SK-N-SH (cell line): ENCODE data around the gene SSUH2. TPM values are rescaled to one million over a fixed set of nuclear protein-coding genes. Genes with fewer than 3 reads are reported as not detected.

Experiments
- CTCF ChIA-PET: fragments of 300-600, 350-600 bp; formaldehyde crosslinking; extraction: SDS; loops from one replicate; lab custom pipeline; 2021; lab: Yijun Ruan, JAX
- POLR2A ChIA-PET: fragments of 350-600 bp; sonication (Branson Sonifier 250); formaldehyde crosslinking; extraction: SDS; loops from one replicate; lab custom pipeline; 2020; ENCODE audit warnings: antibody characterized with exemption, inconsistent platforms; lab: Yijun Ruan, JAX
- DNase-seq: peaks from one replicate; pipeline ENCODE4 v3.0.0; 2012
- H2AFZ ChIP-seq: fragments of 200-600 bp; sonication (generic); 2 replicates; pipeline ENCODE4 v1.8.1; 2016; ENCODE audit warnings: antibody characterized with exemption, mild to moderate bottlenecking, low read depth
- H3F3A ChIP-seq: fragments of 200-600 bp; sonication (generic); replicated peaks from 2 replicates; pipeline ENCODE3; 2016; ENCODE audit warnings: antibody characterized with exemption, mild to moderate bottlenecking; ENCODE audit not compliant: insufficient read depth
- H3K27ac ChIP-seq, 2 experiments: fragments of 200-500 bp in 1 of 2; fragments of 200-600 bp in 1 of 2; sonication (Bioruptor generic) in 1 of 2; sonication (generic), shearing (Covaris generic) in 1 of 2; 2 replicates each; pipeline versions ENCODE4 v1.5.1 to v1.6.1; 2014 to 2016; ENCODE audit warnings: low read depth in 2 of 2, inconsistent platforms in 1 of 2, low read length in 1 of 2, mild to moderate bottlenecking in 1 of 2, mixed read lengths in 1 of 2
- H3K27me3 ChIP-seq: fragments of 200-600 bp; sonication (generic), shearing (Covaris generic); 2 replicates; pipeline ENCODE4 v1.6.1; 2016; ENCODE audit warnings: mixed run types; ENCODE audit not compliant: insufficient read depth
- H3K36me3 ChIP-seq, 2 experiments: fragments of 200-500 bp in 1 of 2; fragments of 200-600 bp in 1 of 2; sonication (Bioruptor generic) in 1 of 2; sonication (generic) in 1 of 2; replicated peaks in 1 of 2; 2 replicates each; pipeline versions ENCODE3 to v1.5.1; 2014 to 2016; ENCODE audit warnings: low read length in 1 of 2, mild to moderate bottlenecking in 1 of 2; ENCODE audit not compliant: insufficient read depth in 2 of 2, control insufficient read depth in 1 of 2
- H3K4me1 ChIP-seq, 2 experiments: fragments of 200-500 bp in 1 of 2; fragments of 200-600 bp in 1 of 2; sonication (Bioruptor generic) in 1 of 2; sonication (generic), shearing (Covaris generic) in 1 of 2; 2 replicates each; pipeline versions ENCODE4 v1.5.1 to v1.6.1; 2014 to 2016; ENCODE audit warnings: low read depth in 1 of 2, low read length in 1 of 2, mixed run types in 1 of 2; ENCODE audit not compliant: insufficient read depth in 2 of 2, control insufficient read depth in 1 of 2
- H3K4me2 ChIP-seq: fragments of 200-600 bp; sonication (generic), shearing (Covaris generic); 2 replicates; pipeline ENCODE4 v1.6.1; 2017; ENCODE audit warnings: mixed run types
- H3K4me3 ChIP-seq, 2 experiments: fragments of 200-500 bp in 1 of 2; fragments of 200-600 bp in 1 of 2; sonication (Bioruptor generic) in 1 of 2; sonication (generic), shearing (Covaris generic) in 1 of 2; 2 replicates each; pipeline versions ENCODE4 v1.5.1 to v1.8.1; 2014 to 2016; ENCODE audit warnings: low read depth in 2 of 2, inconsistent platforms in 1 of 2, low read length in 1 of 2, mild to moderate bottlenecking in 1 of 2, mixed read lengths in 1 of 2, moderate library complexity in 1 of 2
- H3K79me2 ChIP-seq: fragments of 200-600 bp; sonication (generic); 2 replicates; pipeline ENCODE4 v1.8.1; 2017; ENCODE audit warnings: mild to moderate bottlenecking; ENCODE audit not compliant: insufficient read depth
- H3K9ac ChIP-seq: fragments of 200-600 bp; sonication (generic); 2 replicates; pipeline ENCODE4 v1.6.1; 2017; ENCODE audit warnings: mixed run types
- H3K9me2 ChIP-seq: fragments of 200-600 bp; sonication (generic); 2 replicates; pipeline ENCODE4 v1.6.1; 2017; ENCODE audit warnings: mixed run types
- H3K9me3 ChIP-seq: fragments of 200-600 bp; sonication (generic); 2 replicates; pipeline ENCODE4 v1.6.1; 2017; ENCODE audit warnings: mixed run types, mild to moderate bottlenecking, moderate library complexity
- H4K20me1 ChIP-seq: fragments of 200-600 bp; sonication (generic); 2 replicates; pipeline ENCODE4 v1.6.1; 2017; ENCODE audit warnings: mild to moderate bottlenecking, mixed run types; ENCODE audit not compliant: insufficient read depth
- EP300 ChIP-seq, 2 experiments: IDR thresholded peaks; 2 replicates each; pipeline versions ENCODE4 v1.4.0 to v1.6.1; 2012; ENCODE audit warnings: borderline replicate concordance in 1 of 2, low read depth in 1 of 2, low read length in 1 of 2
- EZH2phosphoT487 ChIP-seq: fragments of 200-600 bp; sonication (generic); IDR thresholded peaks from 2 replicates; pipeline ENCODE4 v1.6.1; 2017; ENCODE audit warnings: low read depth, mixed run types, mild to moderate bottlenecking, antibody characterized with exemption, moderate library complexity, borderline replicate concordance
- FOSL2 ChIP-seq: IDR thresholded peaks from 2 replicates; pipeline ENCODE4 v1.4.0; 2012; ENCODE audit warnings: low read depth, mild to moderate bottlenecking, moderate library complexity, borderline replicate concordance
- FOXM1 ChIP-seq: IDR thresholded peaks from 2 replicates; pipeline ENCODE4 v1.4.0; 2012; ENCODE audit warnings: low read depth, mild to moderate bottlenecking
- MEF2A ChIP-seq: IDR thresholded peaks from 2 replicates; pipeline ENCODE4 v1.4.0; 2012; ENCODE audit warnings: low read depth, borderline replicate concordance
- MXI1 ChIP-seq: IDR thresholded peaks from 2 replicates; pipeline ENCODE4 v1.6.1; 2012; ENCODE audit warnings: mild to moderate bottlenecking, low read depth, low read length, improper control_type of control experiment
- POLR2AphosphoS5 ChIP-seq: IDR thresholded peaks from 2 replicates; pipeline ENCODE4 v1.6.1; 2012; ENCODE audit warnings: low read depth, low read length
- RFX5 ChIP-seq: IDR thresholded peaks from 2 replicates; pipeline ENCODE4 v1.6.1; 2012; ENCODE audit warnings: mild to moderate bottlenecking, improper control_type of control experiment, low read length
- SIN3A ChIP-seq: IDR thresholded peaks from 2 replicates; pipeline ENCODE4 v1.6.1; 2012; ENCODE audit warnings: low read depth, mild to moderate bottlenecking, low read length, moderate library complexity, borderline replicate concordance
- SMC3 ChIP-seq: IDR thresholded peaks from 2 replicates; pipeline ENCODE4 v1.6.1; 2012; ENCODE audit warnings: low read depth, low read length, improper control_type of control experiment
- TCF12 ChIP-seq: IDR thresholded peaks from 2 replicates; pipeline ENCODE4 v1.4.0; 2012
- WGBS: methylation state at CpG from one replicate; pipeline ENCODE4 v1.1.6; 2017; ENCODE audit warnings: low lambda C conversion rate; 5-methylcytosine and 5-hydroxymethylcytosine counted together
- polyA plus RNA-seq, 3 experiments: library from polyadenylated mRNA; depleted of rRNA; stranded (reverse); fragments of >200 nt; gene quantifications; 2 replicates each; pipeline ENCODE4 v1.2.3, GENCODE V29; 2012
- TF ChIP-seq, protein P1 (sequence below): IDR thresholded peaks from 2 replicates; pipeline ENCODE4 v1.4.0; 2012; ENCODE audit warnings: low read depth
- TF ChIP-seq, protein P2 (sequence below): IDR thresholded peaks from 2 replicates; pipeline ENCODE4 v1.6.1; 2012; ENCODE audit warnings: mild to moderate bottlenecking, low read depth, low read length, moderate library complexity
- TF ChIP-seq, protein P3 (sequence below): IDR thresholded peaks from 2 replicates; pipeline ENCODE4 v1.4.0; 2012; ENCODE audit warnings: low read depth, borderline replicate concordance
- TF ChIP-seq, protein P4 (sequence below): fragments of 150-350 bp; IDR thresholded peaks from 2 replicates; pipeline ENCODE4 v1.6.1; 2016; ENCODE audit warnings: mild to moderate bottlenecking, low read depth, low read length
- TF ChIP-seq, protein P5 (sequence below): IDR thresholded peaks from 2 replicates; pipeline ENCODE4; 2012
- TF ChIP-seq, protein P6 (sequence below): fragments of 200-600 bp; sonication (generic); IDR thresholded peaks from 2 replicates; pipeline ENCODE4 v1.6.1; 2017; ENCODE audit warnings: antibody characterized with exemption, mild to moderate bottlenecking, moderate library complexity

The SSUH2 gene
- polyA plus RNA-seq, 1 of the 3 experiments (the other 2 are of a cell fraction), result 0.18 TPM

DNA sequence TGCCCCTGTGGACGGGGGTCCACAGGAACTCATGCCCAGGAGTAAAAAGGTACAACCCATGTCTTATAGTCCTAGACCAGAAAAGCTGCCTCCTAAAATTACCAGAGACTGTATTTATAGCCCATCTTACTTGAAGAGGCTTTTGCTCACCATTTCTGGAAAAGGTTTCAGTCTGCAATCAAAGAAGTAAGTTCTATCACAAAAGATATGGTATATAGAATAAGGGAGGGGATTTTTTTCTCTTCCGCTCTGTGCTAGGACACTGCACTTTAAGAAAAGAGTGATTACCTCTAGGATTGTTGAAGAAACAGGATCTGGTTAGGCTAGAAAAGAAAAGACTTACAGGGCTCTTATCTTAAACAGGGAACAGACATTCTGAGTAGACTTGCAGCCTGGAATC lies 2.6 kb downstream of the SSUH2 start:
- no peaks in the 10 kb centered on the region for H4K20me1 ChIP-seq
- no peak overlapping the region for H2AFZ ChIP-seq
- H3K9ac ChIP-seq, result no peak overlapping the region
- H3K79me2 ChIP-seq, result no peaks in the 10 kb centered on the region
- no peaks in the 10 kb centered on the region for H3K27me3 ChIP-seq
- WGBS, result 92% methylated on average over 1 of the region's 2 CpGs
- no peak overlapping the region for H3K4me2 ChIP-seq
- H3K9me2 ChIP-seq, result no peaks in the 10 kb centered on the region
- H3K4me1 ChIP-seq, result peaks cover 0 to 17% of the 10 kb centered on the region in 2 experiments; a peak in 1 of 4 replicates
- no peak overlapping the region for H3K4me3 ChIP-seq
- POLR2A ChIA-PET, result interaction anchor here (1.5 kb wide), 1 partner anchor 9 kb away, joined by 5 read pairs; no protein-coding TSS in a partner anchor
- no peak overlapping the region for H3K27ac ChIP-seq
- no peak for DNase-seq
- no peaks in the 10 kb centered on the region for H3K9me3 ChIP-seq
- no peaks in the 10 kb centered on the region for H3F3A ChIP-seq
- H3K36me3 ChIP-seq, result no peaks in the 10 kb centered on the region
- CTCF ChIA-PET, result no interaction called here
- no peak for TF ChIP-seq EZH2phosphoT487
- TF ChIP-seq TCF12, result no peak
- no peak for TF ChIP-seq EP300 (IDR thresholded peaks at IDR 0.05; ENCODE audit: borderline replicate concordance in 1 of 2, low read depth in 1 of 2, low read length in 1 of 2)
- TF ChIP-seq, protein P1, sequence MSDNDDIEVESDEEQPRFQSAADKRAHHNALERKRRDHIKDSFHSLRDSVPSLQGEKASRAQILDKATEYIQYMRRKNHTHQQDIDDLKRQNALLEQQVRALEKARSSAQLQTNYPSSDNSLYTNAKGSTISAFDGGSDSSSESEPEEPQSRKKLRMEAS, result no peak

DNA sequence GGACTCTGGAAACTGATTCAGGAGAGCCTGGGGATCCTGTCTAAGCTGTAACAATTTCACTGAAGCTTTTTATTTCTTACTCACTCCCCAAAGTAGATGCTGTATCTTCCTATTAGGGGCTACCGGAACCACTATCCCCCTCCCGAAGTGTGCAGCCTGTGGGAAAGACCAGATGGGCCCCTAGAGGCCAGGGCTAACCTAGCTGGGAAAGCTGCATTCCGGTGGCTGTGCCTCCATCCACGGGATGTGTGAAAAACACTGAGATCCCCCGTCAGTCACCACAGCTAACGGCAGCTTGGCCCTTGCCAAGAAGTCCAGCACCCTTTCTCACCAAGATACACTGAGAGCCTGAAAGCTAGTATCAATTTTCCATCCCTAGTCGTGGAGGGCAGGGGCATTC lies 3.1 kb downstream of the SSUH2 start:
- Histone ChIP-seq H3F3A (no peaks in the 10 kb centered on the region), H2AFZ (no peak overlapping the region), H4K20me1 (no peaks in the 10 kb centered on the region), H3K79me2 (no peaks in the 10 kb centered on the region), H3K9me3 (no peaks in the 10 kb centered on the region), H3K4me1 (peaks cover 0 to 14% of the 10 kb centered on the region in 2 experiments; a peak in 1 of 4 replicates)
- TF ChIP-seq TCF12 (no peak), MEF2A (no peak), EP300 (IDR thresholded peaks at IDR 0.05; ENCODE audit: borderline replicate concordance in 1 of 2, low read depth in 1 of 2, low read length in 1 of 2) (no peak), FOSL2 (no peak), MXI1 (no peak), SMC3 (no peak), FOXM1 (no peak), EZH2phosphoT487 (no peak), RFX5 (no peak), SIN3A (no peak), POLR2AphosphoS5 (no peak)
- TF ChIP-seq, protein P2, sequence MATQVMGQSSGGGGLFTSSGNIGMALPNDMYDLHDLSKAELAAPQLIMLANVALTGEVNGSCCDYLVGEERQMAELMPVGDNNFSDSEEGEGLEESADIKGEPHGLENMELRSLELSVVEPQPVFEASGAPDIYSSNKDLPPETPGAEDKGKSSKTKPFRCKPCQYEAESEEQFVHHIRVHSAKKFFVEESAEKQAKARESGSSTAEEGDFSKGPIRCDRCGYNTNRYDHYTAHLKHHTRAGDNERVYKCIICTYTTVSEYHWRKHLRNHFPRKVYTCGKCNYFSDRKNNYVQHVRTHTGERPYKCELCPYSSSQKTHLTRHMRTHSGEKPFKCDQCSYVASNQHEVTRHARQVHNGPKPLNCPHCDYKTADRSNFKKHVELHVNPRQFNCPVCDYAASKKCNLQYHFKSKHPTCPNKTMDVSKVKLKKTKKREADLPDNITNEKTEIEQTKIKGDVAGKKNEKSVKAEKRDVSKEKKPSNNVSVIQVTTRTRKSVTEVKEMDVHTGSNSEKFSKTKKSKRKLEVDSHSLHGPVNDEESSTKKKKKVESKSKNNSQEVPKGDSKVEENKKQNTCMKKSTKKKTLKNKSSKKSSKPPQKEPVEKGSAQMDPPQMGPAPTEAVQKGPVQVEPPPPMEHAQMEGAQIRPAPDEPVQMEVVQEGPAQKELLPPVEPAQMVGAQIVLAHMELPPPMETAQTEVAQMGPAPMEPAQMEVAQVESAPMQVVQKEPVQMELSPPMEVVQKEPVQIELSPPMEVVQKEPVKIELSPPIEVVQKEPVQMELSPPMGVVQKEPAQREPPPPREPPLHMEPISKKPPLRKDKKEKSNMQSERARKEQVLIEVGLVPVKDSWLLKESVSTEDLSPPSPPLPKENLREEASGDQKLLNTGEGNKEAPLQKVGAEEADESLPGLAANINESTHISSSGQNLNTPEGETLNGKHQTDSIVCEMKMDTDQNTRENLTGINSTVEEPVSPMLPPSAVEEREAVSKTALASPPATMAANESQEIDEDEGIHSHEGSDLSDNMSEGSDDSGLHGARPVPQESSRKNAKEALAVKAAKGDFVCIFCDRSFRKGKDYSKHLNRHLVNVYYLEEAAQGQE, result no peak
- TF ChIP-seq, protein P3, sequence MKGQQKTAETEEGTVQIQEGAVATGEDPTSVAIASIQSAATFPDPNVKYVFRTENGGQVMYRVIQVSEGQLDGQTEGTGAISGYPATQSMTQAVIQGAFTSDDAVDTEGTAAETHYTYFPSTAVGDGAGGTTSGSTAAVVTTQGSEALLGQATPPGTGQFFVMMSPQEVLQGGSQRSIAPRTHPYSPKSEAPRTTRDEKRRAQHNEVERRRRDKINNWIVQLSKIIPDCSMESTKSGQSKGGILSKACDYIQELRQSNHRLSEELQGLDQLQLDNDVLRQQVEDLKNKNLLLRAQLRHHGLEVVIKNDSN, result no peak
- TF ChIP-seq, protein P4, sequence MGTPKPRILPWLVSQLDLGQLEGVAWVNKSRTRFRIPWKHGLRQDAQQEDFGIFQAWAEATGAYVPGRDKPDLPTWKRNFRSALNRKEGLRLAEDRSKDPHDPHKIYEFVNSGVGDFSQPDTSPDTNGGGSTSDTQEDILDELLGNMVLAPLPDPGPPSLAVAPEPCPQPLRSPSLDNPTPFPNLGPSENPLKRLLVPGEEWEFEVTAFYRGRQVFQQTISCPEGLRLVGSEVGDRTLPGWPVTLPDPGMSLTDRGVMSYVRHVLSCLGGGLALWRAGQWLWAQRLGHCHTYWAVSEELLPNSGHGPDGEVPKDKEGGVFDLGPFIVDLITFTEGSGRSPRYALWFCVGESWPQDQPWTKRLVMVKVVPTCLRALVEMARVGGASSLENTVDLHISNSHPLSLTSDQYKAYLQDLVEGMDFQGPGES, result no peak
- TF ChIP-seq, protein P5, sequence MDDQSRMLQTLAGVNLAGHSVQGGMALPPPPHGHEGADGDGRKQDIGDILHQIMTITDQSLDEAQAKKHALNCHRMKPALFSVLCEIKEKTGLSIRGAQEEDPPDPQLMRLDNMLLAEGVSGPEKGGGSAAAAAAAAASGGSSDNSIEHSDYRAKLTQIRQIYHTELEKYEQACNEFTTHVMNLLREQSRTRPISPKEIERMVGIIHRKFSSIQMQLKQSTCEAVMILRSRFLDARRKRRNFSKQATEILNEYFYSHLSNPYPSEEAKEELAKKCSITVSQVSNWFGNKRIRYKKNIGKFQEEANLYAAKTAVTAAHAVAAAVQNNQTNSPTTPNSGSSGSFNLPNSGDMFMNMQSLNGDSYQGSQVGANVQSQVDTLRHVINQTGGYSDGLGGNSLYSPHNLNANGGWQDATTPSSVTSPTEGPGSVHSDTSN, result no peak
- TF ChIP-seq, protein P6, sequence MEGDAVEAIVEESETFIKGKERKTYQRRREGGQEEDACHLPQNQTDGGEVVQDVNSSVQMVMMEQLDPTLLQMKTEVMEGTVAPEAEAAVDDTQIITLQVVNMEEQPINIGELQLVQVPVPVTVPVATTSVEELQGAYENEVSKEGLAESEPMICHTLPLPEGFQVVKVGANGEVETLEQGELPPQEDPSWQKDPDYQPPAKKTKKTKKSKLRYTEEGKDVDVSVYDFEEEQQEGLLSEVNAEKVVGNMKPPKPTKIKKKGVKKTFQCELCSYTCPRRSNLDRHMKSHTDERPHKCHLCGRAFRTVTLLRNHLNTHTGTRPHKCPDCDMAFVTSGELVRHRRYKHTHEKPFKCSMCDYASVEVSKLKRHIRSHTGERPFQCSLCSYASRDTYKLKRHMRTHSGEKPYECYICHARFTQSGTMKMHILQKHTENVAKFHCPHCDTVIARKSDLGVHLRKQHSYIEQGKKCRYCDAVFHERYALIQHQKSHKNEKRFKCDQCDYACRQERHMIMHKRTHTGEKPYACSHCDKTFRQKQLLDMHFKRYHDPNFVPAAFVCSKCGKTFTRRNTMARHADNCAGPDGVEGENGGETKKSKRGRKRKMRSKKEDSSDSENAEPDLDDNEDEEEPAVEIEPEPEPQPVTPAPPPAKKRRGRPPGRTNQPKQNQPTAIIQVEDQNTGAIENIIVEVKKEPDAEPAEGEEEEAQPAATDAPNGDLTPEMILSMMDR, result no peak
- TF ChIP-seq, all 33 proteins: peak for 0
- no peak overlapping the region for H3K9ac ChIP-seq
- H3K27ac ChIP-seq, result no peak overlapping the region
- no peaks in the 10 kb centered on the region for H3K27me3 ChIP-seq
- WGBS, result 69% methylated on average over 7 of the region's 7 CpGs
- H3K36me3 ChIP-seq, result no peaks in the 10 kb centered on the region
- H3K4me3 ChIP-seq, result no peak overlapping the region
- no peaks in the 10 kb centered on the region for H3K9me2 ChIP-seq
- no peak overlapping the region for H3K4me2 ChIP-seq
- POLR2A ChIA-PET, result interaction anchor here (1.5 kb wide), 1 partner anchor 9 kb away, joined by 5 read pairs; no protein-coding TSS in a partner anchor
- no peak for DNase-seq
- CTCF ChIA-PET, result interaction anchor here (1.0 kb wide), 1 partner anchor 17 kb away, joined by 3 read pairs; no protein-coding TSS in a partner anchor
